Stimulated activated CD8-positive, alpha-beta memory T cell treated with anti-CD3 and anti-CD28 coated beads, Interleukin-12 subunit alpha, Interleukin-12 subunit beta, amount 100 ng/mL, for 4 hours (primary cell): Measurements from ENCODE around the gene MPST.
A peak's percentile ranks its signal among the peaks of the same experiment; 100 is the strongest.

ENCODE experiments used
- DNase-seq: peaks from one replicate; pipeline ENCODE4 v3.0.0-alpha.2; 2020; ENCODE audit warnings: low read depth

The MPST gene

GRCh38 chr22:37001826-37002225 lies 17.7 kb upstream of the MPST start:
- no peak for DNase-seq

GRCh38 chr22:37002633-37003032 lies 16.9 kb upstream of the MPST start:
- DNase-seq = no peak

- no peak for DNase-seq
Measured at GRCh38 chr22:37007651-37008050, 11.9 kb upstream of the MPST start.

GRCh38 chr22:37008365-37008764 lies 11.2 kb upstream of the MPST start:
- DNase-seq = no peak

GRCh38 chr22:37009490-37009889 lies 10.1 kb upstream of the MPST start:
- DNase-seq = no peak

GRCh38 chr22:37010174-37010573 lies 9.4 kb upstream of the MPST start:
- DNase-seq = no peak

GRCh38 chr22:37010976-37011375 lies 8.6 kb upstream of the MPST start:
- DNase-seq = no peak

GRCh38 chr22:37011472-37011871 lies 8.1 kb upstream of the MPST start:
- no peak for DNase-seq

- no peak for DNase-seq
Measured at GRCh38 chr22:37012262-37012904, 7.2 kb upstream of the MPST start.

GRCh38 chr22:37012956-37013355 lies 6.6 kb upstream of the MPST start:
- no peak for DNase-seq

- DNase-seq = no peak
Measured at GRCh38 chr22:37014415-37014806, 5.1 kb upstream of the MPST start.

- DNase-seq = no peak
Measured at GRCh38 chr22:37014835-37015586, 4.5 kb upstream of the MPST start.

GRCh38 chr22:37015587-37015878 lies 4.0 kb upstream of the MPST start:
- no peak for DNase-seq

GRCh38 chr22:37016134-37016910 lies 3.2 kb upstream of the MPST start:
- DNase-seq = no peak

- DNase-seq = no peak
Measured at GRCh38 chr22:37017356-37017755, 2.2 kb upstream of the MPST start.

- no peak for DNase-seq
Measured at GRCh38 chr22:37018086-37018814, 1.3 kb upstream of the MPST start.

- no peak for DNase-seq
Measured at GRCh38 chr22:37018815-37019308, 680 bp upstream of the MPST start.

- DNase-seq = no peak
Measured at GRCh38 chr22:37020192-37020479, 594 bp downstream of the MPST start.

- no peak for DNase-seq
Measured at GRCh38 chr22:37021041-37021440, 1.5 kb downstream of the MPST start.

GRCh38 chr22:37021710-37022482 lies 2.4 kb downstream of the MPST start:
- peak; percentile 19 for DNase-seq

- DNase-seq = no peak
Measured at GRCh38 chr22:37022483-37023337, 3.2 kb downstream of the MPST start.
